Body of pancreas (tissue), 4 donors: ENCODE data around the gene CCDC190. TPM values are rescaled to one million over a fixed set of nuclear protein-coding genes. Genes with fewer than 3 reads are reported as not detected.

Experiments used
- ATAC-seq: fragments of 150-250 bp; one replicate; pipeline ENCODE4 v1.9.1; 2016
- DNase-seq, 4 donors: peaks; one replicate each; pipeline ENCODE4 v3.0.0-alpha.2; 2019
- H3K27ac ChIP-seq, 4 donors: fragments of 200-600 bp; sonication (generic); 1 replicate in 3 of 4; 2 replicates in 1 of 4; pipeline versions ENCODE4 v1.5.1 to v1.6.1; 2016 to 2019; ENCODE audit warnings: mild to moderate bottlenecking in 1 of 4, mixed read lengths in 1 of 4, moderate library complexity in 1 of 4
- H3K27me3 ChIP-seq, 2 donors: fragments of 200-600 bp; sonication (generic); one replicate each; pipeline ENCODE4 v1.6.0; 2016; ENCODE audit warnings: mild to moderate bottlenecking in 1 of 2
- H3K36me3 ChIP-seq, 2 donors: fragments of 200-600 bp; sonication (generic); replicated peaks in 1 of 2; 2 replicates each; pipeline ENCODE4 v1.5.1; 2016; ENCODE audit warnings: low read depth in 2 of 2; ENCODE audit not compliant: insufficient read depth in 1 of 2
- H3K4me1 ChIP-seq: fragments of 200-600 bp; sonication (generic); one replicate; pipeline ENCODE4 v1.6.0; 2016
- H3K4me3 ChIP-seq, 2 donors: fragments of 200-600 bp; sonication (generic); 1 replicate in 1 of 2; 2 replicates in 1 of 2; pipeline ENCODE4 v1.5.1; 2016 to 2019
- H3K9me3 ChIP-seq, 3 donors: fragments of 200-600 bp; sonication (generic); 1 replicate in 2 of 3; 2 replicates in 1 of 3; pipeline ENCODE4 v1.5.1; 2016
- CTCF ChIP-seq, 7 experiments: fragments of 450-650 bp in 4 of 7; fragments of 200-600 bp in 3 of 7; sonication (generic) in 3 of 7; IDR thresholded peaks; one replicate each; pipeline ENCODE4 v1.5.1; 2016 to 2019; ENCODE audit warnings: antibody characterized with exemption in 7 of 7
- POLR2A ChIP-seq, 3 donors: fragments of 450-650 bp; IDR thresholded peaks; one replicate each; pipeline ENCODE4 v1.6.1; 2016; ENCODE audit warnings: antibody characterized with exemption in 3 of 3, mild to moderate bottlenecking in 2 of 3
- WGBS, 2 donors: methylation state at CpG; one replicate each; pipeline ENCODE4 v1.1.5; 2017; 5-methylcytosine and 5-hydroxymethylcytosine counted together
- intact Hi-C: fragments of 100-400 bp; cut with DNase I; formaldehyde crosslinking; loops from one replicate; pipeline ENCODE4 v1.15.1; 2023
- total RNA-seq, 2 donors: library from RNA; depleted of rRNA; stranded (reverse); fragments of >200 nt; gene quantifications; one replicate each; pipeline ENCODE4 v1.1.0, GENCODE V29; 2016

The CCDC190 gene
- total RNA-seq, 2 donors from 2014 or later, result not detected

GRCh38 chr1:162859191-162859590, 1.8 kb downstream of the CCDC190 start:
- ATAC-seq (no peak), DNase-seq (no peak)
- 91 to 94% methylated on average over 1 of the region's 1 CpG for WGBS, 2 donors
- Histone ChIP-seq H3K27ac (no peak overlapping the region), H3K36me3 (no peaks in the 10 kb centered on the region), H3K9me3 (no peaks in the 10 kb centered on the region), H3K27me3 (no peaks in the 10 kb centered on the region), H3K4me1 (no peaks in the 10 kb centered on the region), H3K4me3 (no peak overlapping the region)
- TF ChIP-seq CTCF (IDR thresholded peaks at IDR 0.05) (no peak), POLR2A (IDR thresholded peaks at IDR 0.05) (no peak)
- intact Hi-C loops, result loop anchor here (10.0 kb wide), 1 partner anchor 316 kb away; no protein-coding TSS in a partner anchor

GRCh38 chr1:162857850-162858249, 3.1 kb downstream of the CCDC190 start:
- TF ChIP-seq POLR2A (IDR thresholded peaks at IDR 0.05) (no peak), CTCF (IDR thresholded peaks at IDR 0.05) (no peak)
- Histone ChIP-seq H3K4me1 (no peaks in the 10 kb centered on the region), H3K27me3 (no peaks in the 10 kb centered on the region), H3K4me3 (no peak overlapping the region), H3K36me3 (no peaks in the 10 kb centered on the region), H3K27ac (no peak overlapping the region), H3K9me3 (no peaks in the 10 kb centered on the region)
- DNase-seq (no peak), ATAC-seq (no peak)
- intact Hi-C loops, result loop anchor here (10.0 kb wide), 1 partner anchor 317 kb away; no protein-coding TSS in a partner anchor

GRCh38 chr1:162856260-162856659, 4.7 kb downstream of the CCDC190 start:
- no peak overlapping the region for H3K27ac ChIP-seq
- no peak overlapping the region for H3K4me3 ChIP-seq
- no peak for DNase-seq
- intact Hi-C loops, result loop anchor here (10.0 kb wide), 1 partner anchor 319 kb away; no protein-coding TSS in a partner anchor
- no peaks in the 10 kb centered on the region for H3K9me3 ChIP-seq
- WGBS, 2 donors, result 86 to 90% methylated on average over 2 of the region's 2 CpGs
- H3K4me1 ChIP-seq, result no peaks in the 10 kb centered on the region
- no peaks in the 10 kb centered on the region for H3K36me3 ChIP-seq
- no peaks in the 10 kb centered on the region for H3K27me3 ChIP-seq
- ATAC-seq, result no peak
- TF ChIP-seq POLR2A (IDR thresholded peaks at IDR 0.05) (no peak), CTCF (IDR thresholded peaks at IDR 0.05) (no peak)

- Histone ChIP-seq H3K4me1 (no peaks in the 10 kb centered on the region), H3K36me3 (no peaks in the 10 kb centered on the region), H3K27ac (no peak overlapping the region), H3K4me3 (no peak overlapping the region), H3K27me3 (no peaks in the 10 kb centered on the region), H3K9me3 (no peaks in the 10 kb centered on the region)
- intact Hi-C loops, result loop anchor here (10.0 kb wide), 1 partner anchor 319 kb away; no protein-coding TSS in a partner anchor
- TF ChIP-seq POLR2A (IDR thresholded peaks at IDR 0.05) (no peak), CTCF (IDR thresholded peaks at IDR 0.05) (no peak)
- 73 to 76% methylated on average over 4 of the region's 4 CpGs for WGBS, 2 donors
- DNase-seq, result no peak
- ATAC-seq, result no peak
These were observed 5.4 kb downstream of the CCDC190 start for GRCh38 chr1:162855461-162856150.
